GM18868 (cell line): ENCODE data around the gene KRTAP5-11.
"Not testable (repeated sequence)": the region's sequence is repeated elsewhere in the genome, so short reads cannot be mapped to it uniquely, and the experiment has no call there.

Experiments
- ATAC-seq: cut with Tn5 transposase; IDR thresholded peaks from one replicate; pipeline ENCODE4 v1.9.1; 2021; ENCODE audit warnings: mild to moderate bottlenecking, moderate library complexity; ENCODE audit not compliant: unreplicated experiment

KRTAP5-11 gene

GRCh38 chr11:71582309-71582895, at the start of gene KRTAP5-11:
TSS of gene KRTAP5-11 (minus strand) at chr11:71582875. CDS start at chr11:71582837, 38 bp downstream.
- ATAC-seq: no peak

GRCh38 chr11:71631551-71631950, 48.9 kb upstream of the KRTAP5-11 start:
- not testable (repeated sequence) for ATAC-seq

GRCh38 chr11:71630071-71630470, 47.4 kb upstream of the KRTAP5-11 start:
- not testable (repeated sequence) for ATAC-seq

GRCh38 chr11:71628943-71629342, 46.3 kb upstream of the KRTAP5-11 start:
- not testable (repeated sequence) for ATAC-seq

GRCh38 chr11:71623226-71623625, 40.6 kb upstream of the KRTAP5-11 start:
- ATAC-seq: not testable (repeated sequence)

- ATAC-seq: not testable (repeated sequence)
Observed at GRCh38 chr11:71622561-71622960, 39.9 kb upstream of the KRTAP5-11 start.

GRCh38 chr11:71615003-71615402, 32.3 kb upstream of the KRTAP5-11 start:
- ATAC-seq: not testable (repeated sequence)

- ATAC-seq: not testable (repeated sequence)
Observed at GRCh38 chr11:71614366-71614917, 31.8 kb upstream of the KRTAP5-11 start.

- not testable (repeated sequence) for ATAC-seq
Observed at GRCh38 chr11:71613931-71614330, 31.3 kb upstream of the KRTAP5-11 start.

GRCh38 chr11:71611218-71611910, 28.7 kb upstream of the KRTAP5-11 start:
- not testable (repeated sequence) for ATAC-seq

- ATAC-seq: not testable (repeated sequence)
Observed at GRCh38 chr11:71608272-71608671, 25.6 kb upstream of the KRTAP5-11 start.

- not testable (repeated sequence) for ATAC-seq
Observed at GRCh38 chr11:71607520-71608216, 25.0 kb upstream of the KRTAP5-11 start.

- not testable (repeated sequence) for ATAC-seq
Observed at GRCh38 chr11:71606853-71607519, 24.3 kb upstream of the KRTAP5-11 start.

GRCh38 chr11:71604798-71605488, 22.3 kb upstream of the KRTAP5-11 start:
- ATAC-seq: not testable (repeated sequence)

GRCh38 chr11:71603221-71603620, 20.5 kb upstream of the KRTAP5-11 start:
- not testable (repeated sequence) for ATAC-seq

- ATAC-seq: not testable (repeated sequence)
Observed at GRCh38 chr11:71589546-71589920, 6.9 kb upstream of the KRTAP5-11 start.

- not testable (repeated sequence) for ATAC-seq
Observed at GRCh38 chr11:71588822-71589545, 6.3 kb upstream of the KRTAP5-11 start.

GRCh38 chr11:71588314-71588713, 5.6 kb upstream of the KRTAP5-11 start:
- not testable (repeated sequence) for ATAC-seq

- not testable (repeated sequence) for ATAC-seq
Observed at GRCh38 chr11:71585673-71586072, 3.0 kb upstream of the KRTAP5-11 start.

- ATAC-seq: not testable (repeated sequence)
Observed at GRCh38 chr11:71582969-71583368, 294 bp upstream of the KRTAP5-11 start.
